Epithelial cell of esophagus (primary cell): ENCODE results near the gene BFSP1.

Experiments
- DNase-seq: peaks from one replicate; pipeline ENCODE4 v3.0.0; 2010; ENCODE audit warnings: low read depth
- H3K4me3 ChIP-seq: 2 replicates; pipeline ENCODE4 v1.5.1; 2011; ENCODE audit warnings: mild to moderate bottlenecking, low read length, control low read depth
- CTCF ChIP-seq: IDR thresholded peaks from 2 replicates; pipeline ENCODE4 v1.5.1; 2011; ENCODE audit warnings: low read depth, mild to moderate bottlenecking, low read length, control low read depth, inconsistent platforms; ENCODE audit not compliant: insufficient read depth; ENCODE audit errors: missing control alignments

Gene BFSP1

GRCh38 chr20:17449031-17449430 is 82.1 kb downstream of the BFSP1 start:
- TF ChIP-seq CTCF: no peak
- H3K4me3 ChIP-seq: no peak overlapping the region
- no peak for DNase-seq

GRCh38 chr20:17448071-17448470 is 83.1 kb downstream of the BFSP1 start:
- no peak for TF ChIP-seq CTCF
- DNase-seq: no peak
- H3K4me3 ChIP-seq: no peak overlapping the region

GRCh38 chr20:17446171-17446570 is 85.0 kb downstream of the BFSP1 start:
- no peak overlapping the region for H3K4me3 ChIP-seq
- DNase-seq: no peak
- TF ChIP-seq CTCF: no peak

GRCh38 chr20:17445543-17445942 is 85.6 kb downstream of the BFSP1 start:
- no peak overlapping the region for H3K4me3 ChIP-seq
- TF ChIP-seq CTCF: no peak
- no peak for DNase-seq

- TF ChIP-seq CTCF: no peak
- no peak overlapping the region for H3K4me3 ChIP-seq
- DNase-seq: no peak
Observed at GRCh38 chr20:17444091-17444490, 87.1 kb downstream of the BFSP1 start.
